GM18505 (cell line): Measurements from ENCODE around the gene TSHZ2.

Experiments
- ATAC-seq: cut with Tn5 transposase; IDR thresholded peaks from one replicate; pipeline ENCODE4 v1.9.1; 2021; ENCODE audit not compliant: unreplicated experiment
- POLR2A ChIP-seq: IDR thresholded peaks from 4 replicates; pipeline ENCODE4 v1.6.1; 2011; ENCODE audit warnings: borderline replicate concordance; ENCODE audit not compliant: insufficient read depth, insufficient read length; ENCODE audit errors: extremely low read depth

Gene TSHZ2

DNA sequence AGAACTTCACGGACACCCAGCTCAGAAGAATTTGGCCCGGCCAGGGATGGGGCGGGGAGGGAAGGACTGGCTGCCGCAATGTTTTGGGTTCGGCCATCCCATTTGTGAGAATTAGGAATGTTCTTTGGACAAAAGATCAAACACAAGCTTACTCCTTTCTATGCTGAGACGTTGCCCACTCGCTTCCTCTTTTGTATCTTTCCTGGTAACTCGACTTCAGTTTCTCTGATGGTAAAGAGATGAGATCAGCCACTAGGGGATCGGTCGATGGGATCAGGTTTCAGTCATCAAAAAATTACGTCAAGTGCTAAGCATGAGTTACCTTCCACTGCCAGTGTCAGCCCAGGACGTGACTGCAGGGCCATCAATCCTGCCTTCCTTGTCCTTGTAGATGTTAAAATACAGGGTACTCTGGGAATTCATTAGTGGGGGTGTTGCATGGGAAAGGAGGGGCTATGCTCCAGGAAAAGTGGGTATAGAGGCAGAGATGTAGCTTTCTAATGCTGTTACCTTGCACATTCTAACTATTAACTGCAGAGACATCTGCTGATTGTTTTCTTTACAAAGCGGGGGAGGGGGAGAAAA lies 190.2 kb downstream of the TSHZ2 start:
- no peak for ATAC-seq
- TF ChIP-seq POLR2A = no peak

DNA sequence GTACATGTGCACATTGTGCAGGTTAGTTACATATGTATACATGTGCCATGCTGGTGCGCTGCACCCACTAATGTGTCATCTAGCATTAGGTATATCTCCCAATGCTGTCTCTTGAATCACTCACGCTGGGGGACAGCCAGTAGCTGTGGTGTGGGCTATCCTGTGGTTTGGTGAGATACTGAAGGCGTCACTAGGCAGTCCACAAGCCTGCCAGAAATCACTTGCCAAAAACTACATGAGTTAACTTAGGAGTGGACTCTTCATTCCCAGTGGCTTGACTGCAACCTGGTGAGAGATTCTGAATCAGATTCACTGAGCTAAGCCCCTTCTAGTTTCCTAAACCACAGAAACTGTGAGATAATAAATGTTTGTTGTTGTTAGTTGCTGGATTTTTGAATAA lies 191.3 kb downstream of the TSHZ2 start:
- TF ChIP-seq POLR2A = no peak
- ATAC-seq = no peak

DNA sequence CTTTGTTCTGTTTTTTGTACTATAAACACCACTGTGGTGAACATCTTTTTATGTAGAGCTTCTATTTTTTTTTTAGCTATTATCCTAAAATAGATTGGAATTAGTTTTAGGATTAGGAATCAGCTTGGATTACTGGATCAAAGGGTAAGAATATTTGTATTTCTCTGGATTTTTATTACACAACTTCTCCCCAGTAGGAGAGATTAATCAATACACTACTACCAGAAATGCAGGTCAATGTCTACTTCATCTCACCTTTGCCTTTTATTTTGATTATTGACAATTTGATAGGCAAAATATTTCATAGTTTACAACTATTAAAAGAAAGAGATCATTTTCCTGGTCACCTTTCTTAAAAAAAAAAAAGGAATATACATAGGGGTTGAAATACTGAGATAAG lies 191.9 kb downstream of the TSHZ2 start:
- ATAC-seq = no peak
- no peak for TF ChIP-seq POLR2A

DNA sequence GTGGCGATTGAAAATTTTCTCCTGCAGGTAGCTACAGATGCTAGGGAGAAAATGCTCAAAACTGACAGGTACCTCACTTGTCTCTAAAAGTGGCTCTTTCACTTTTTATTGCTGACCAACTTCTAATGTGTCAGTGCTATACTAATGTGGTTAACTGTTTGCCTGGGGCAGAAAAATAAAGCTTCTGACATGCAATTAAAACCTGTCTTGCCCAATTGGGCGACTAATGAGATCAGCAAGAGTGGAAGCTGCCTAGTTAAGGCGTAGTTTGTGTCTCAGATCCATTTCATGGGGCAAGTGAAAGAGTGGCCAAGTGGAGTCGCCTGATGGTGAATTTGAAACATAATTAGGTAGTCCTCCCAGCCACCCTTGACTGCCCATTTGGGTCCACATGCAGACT lies 193.3 kb downstream of the TSHZ2 start:
- ATAC-seq = no peak
- no peak for TF ChIP-seq POLR2A

DNA sequence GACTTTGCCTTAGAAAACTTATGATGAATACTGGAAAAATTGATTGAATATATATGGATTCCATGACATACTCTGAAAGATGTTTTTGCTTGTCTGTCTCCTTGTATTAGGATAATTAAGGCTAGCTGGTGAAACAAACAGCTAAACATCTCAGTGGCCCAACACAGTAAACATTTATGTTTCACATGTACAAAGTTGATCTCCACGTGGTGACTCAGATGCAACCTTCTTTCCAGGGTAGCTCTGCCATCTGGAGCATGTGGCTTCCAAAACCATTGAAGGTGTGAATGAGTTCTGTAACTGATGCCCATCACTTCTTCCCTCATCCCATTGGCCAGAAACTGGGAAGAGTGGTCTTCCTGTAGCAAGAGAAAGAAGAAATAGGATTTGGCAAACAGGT lies 196.3 kb downstream of the TSHZ2 start:
- TF ChIP-seq POLR2A = no peak
- ATAC-seq = no peak

DNA sequence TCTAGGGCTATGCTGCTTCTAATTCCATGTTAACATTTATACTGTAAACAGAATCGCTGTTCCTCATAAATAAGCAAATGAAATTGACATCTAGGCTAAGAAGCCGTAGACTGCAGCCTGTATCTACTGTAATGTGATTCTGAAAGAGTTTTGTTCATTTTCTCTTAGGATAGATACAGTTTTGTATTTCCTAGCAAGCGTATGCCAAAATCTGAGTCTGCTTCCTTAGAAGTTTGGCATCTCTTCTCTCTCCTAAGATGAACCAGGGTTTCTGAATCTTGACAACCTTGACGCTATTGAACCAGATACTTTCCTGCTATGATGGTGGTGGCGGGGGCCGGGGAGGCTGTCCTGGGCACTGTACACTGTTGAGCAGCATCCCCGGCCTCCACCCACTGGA lies 198.0 kb downstream of the TSHZ2 start:
- no peak for ATAC-seq
- TF ChIP-seq POLR2A = no peak

DNA sequence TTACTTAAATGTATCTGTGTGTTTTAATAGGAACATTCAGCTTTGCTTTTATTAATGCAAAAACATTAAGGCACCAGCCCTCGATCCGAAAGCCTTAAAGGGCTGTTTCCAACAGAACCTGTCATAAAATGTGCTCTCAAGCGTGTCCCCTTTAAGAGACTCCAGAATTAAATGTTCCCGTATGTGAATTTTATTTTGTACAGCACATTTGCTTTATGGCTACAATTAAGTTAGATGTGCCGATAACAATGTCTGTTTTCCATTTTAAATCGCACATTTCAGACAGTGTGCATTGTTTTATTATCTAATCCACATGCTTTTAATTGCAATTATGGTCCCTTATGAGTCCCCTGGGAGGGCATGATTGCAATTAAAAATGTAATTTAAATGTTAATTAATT lies 198.9 kb downstream of the TSHZ2 start:
- no peak for TF ChIP-seq POLR2A
- no peak for ATAC-seq

DNA sequence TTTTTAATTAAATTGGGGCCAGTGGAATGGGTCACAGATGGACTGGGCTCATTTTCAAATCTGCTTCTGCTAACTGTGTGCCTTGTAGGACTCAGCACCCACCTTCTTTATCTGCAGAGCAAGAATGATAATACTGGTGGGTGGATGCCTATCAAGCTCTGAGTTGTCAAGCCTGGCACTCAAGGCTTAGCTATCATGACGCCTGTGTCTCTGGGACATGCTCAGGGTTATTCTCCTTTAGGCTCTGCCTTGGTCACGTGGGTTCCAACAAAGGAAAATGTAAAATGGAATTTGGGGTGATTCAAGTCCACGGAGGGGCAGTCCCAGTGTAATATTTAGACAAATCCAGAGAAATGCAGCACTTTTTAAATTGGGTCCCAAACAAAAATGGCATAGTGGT lies 202.3 kb downstream of the TSHZ2 start:
- TF ChIP-seq POLR2A = no peak
- ATAC-seq = no peak

DNA sequence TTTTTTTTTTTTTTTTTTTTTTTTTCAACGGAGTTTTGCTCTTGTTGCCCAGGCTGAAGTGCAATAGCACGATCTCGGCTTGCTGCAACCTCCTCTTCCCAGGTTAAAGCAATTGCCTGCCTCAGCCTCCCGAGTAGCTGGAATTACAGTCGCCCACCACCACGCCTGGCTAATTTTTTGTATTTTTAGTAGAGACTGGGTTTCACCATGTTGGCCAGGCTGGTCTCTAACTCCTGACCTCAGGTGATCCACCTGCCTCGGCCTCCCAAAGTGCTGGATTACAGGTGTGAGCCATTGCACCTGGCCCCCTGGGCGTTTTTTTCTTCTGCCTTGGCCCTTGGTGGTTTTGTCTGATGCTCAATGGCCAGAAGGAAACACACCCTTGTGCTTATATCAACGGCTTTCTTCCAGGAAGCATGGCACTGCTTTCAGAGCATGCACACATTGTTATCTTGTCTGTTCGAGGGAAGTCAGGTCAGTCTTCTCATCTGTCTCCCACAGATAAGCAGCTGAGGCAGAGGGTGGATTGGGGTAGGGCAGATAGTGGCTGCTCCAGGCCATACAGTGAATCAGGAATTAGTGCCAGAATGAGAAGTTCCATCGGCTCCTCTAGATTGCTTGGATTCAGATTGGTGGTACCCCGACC lies 203.1 kb downstream of the TSHZ2 start:
- ATAC-seq = no peak
- no peak for TF ChIP-seq POLR2A

DNA sequence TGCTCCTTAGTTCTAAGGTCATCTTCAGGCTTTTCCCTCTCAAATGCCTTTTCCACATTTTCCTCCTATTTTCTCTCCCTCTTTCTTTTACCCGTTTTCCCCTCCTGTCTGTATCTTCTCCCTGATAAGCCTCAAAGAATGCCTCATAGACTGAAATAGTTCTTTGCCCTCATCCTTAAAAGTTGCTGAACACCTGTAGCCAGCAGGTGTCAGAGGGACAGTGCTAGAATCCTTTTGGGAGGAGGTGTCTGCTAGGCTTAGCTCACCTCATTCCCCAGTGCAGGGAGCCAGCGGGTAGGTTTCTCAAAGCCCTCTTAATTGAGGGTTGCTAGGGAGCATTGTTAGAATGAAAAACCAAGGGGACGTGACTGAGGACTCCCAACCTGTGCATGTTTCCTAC lies 204.0 kb downstream of the TSHZ2 start:
- no peak for ATAC-seq
- no peak for TF ChIP-seq POLR2A

DNA sequence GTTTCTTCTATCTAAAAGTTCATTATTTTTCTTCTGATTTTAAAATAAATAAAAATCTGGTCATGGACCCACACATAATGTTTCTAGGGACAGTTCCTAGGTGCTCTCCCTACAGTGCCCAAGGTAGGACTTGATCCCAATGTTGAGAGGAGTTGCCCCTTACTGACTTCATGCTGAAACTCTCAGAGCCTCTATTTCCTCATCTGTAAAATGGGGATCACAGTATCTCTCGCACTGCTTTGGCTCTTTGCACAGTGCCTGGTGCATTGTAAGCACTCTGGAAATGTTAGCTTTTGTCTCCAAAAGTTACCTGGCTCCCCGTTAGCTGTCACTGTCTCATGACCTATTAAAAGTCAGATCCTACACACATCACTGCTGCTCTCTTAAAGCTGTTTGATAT lies 205.5 kb downstream of the TSHZ2 start:
- no peak for ATAC-seq
- no peak for TF ChIP-seq POLR2A

DNA sequence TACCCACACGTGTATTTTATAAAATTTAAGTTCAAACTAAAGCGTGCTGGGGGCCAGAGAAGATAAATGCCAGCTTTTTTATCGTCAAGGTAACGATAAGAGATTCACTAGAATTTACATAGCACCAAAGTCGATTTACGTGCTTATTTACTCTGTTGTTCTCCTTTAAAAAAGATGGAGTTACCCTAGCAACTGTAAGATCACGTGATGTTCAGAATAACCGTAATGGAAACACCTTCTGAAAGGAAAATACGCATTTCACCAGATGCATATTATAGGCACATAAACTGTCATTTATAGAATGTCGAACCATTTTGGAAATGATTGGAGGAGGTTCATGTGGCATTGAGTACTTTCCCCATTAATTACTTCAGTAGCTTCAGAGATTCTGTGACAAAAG lies 207.6 kb downstream of the TSHZ2 start:
- no peak for TF ChIP-seq POLR2A

DNA sequence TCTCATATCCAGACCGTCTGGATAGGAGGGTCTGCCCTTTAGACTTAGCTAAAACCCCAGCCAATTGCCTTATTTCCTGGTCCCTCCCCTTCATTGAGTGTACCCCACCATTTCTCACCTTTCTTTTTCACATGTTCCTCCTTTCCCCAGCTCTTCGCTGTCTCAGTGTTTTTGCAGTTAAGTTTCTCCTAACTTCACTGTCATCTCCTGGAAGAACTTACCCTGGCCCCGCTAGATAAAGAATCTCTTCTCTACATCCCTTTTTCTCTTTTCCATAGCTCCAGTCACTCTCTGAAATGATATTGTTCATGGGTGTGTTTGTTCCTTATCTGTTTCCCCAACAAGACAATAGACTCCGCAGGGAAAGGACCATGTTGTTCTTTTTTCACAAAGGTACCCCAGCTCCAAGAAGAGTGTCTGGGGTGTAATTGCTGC lies 208.8 kb downstream of the TSHZ2 start:
- ATAC-seq = no peak
- no peak for TF ChIP-seq POLR2A

More for the DNA sequence above, 207.6 kb downstream of the TSHZ2 start:
- no peak for ATAC-seq

DNA sequence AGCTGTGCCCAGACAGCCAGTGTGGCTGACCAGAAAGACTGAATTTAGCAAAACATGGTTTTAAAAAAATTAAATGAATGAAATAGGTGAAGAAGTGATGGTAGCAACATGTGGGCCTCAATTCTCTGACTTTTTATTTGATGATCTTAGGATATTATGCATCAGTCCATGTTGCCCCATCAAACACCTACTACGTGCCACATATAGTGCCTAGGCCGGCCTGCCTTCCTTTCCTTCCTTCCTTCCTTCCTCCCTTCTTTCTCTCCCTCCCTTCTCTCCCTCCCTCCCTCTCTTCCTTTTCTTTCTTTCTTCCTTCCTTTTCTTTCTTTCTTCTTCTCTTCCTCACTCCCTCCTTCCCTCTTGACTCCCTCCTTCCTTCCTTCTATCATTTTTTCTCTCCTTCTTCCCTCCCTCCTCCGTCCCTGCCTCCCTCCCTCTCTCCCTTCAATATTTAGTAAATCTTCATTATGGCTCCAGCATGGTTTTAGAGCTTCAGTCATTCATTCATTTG lies 209.8 kb downstream of the TSHZ2 start:
- TF ChIP-seq POLR2A = no peak
- no peak for ATAC-seq
